Activated T-cell treated with anti-CD3 and anti-CD28 coated beads for 4 hours (primary cell): ENCODE measurements around the gene CROCC2.

Experiments
- DNase-seq: peaks from one replicate; pipeline ENCODE4 v3.0.0-alpha.2; 2020

Gene CROCC2

DNA sequence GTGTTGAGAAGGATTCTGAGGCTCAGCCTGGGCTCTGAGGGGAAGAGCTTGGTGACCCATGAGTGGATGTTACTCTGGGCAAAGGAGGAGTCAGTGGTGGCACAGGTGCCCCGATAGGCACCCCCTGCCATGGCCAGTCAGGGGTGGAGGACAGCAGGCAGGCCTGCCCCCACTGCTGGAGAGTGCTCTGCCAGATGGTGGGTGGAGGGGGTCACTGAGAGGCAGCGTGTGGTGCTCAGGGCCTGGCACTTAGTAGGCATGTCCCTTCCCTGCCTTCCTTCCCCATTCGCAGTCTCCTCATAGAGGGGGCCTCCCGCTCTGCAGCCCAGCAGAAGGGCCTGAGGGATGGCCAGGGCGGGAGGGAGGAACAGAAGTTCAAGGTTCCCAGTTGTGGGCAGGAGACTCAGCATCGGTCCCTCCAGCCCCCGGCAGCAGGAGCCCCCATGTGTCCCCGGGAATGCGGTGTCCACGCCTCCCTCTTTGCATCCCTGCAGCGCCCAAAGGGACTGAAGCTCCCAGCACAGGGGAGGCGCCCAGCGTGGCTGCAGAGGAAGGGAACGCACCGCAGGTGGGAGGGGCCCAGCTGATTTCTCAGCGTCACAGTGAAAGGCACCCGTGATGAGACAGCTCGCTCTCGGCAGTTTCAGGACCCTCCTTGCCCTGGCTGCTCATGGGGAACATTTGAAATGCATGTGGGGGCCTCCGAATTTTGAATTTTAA lies 86.6 kb downstream of the CROCC2 start:
- DNase-seq = no peak

DNA sequence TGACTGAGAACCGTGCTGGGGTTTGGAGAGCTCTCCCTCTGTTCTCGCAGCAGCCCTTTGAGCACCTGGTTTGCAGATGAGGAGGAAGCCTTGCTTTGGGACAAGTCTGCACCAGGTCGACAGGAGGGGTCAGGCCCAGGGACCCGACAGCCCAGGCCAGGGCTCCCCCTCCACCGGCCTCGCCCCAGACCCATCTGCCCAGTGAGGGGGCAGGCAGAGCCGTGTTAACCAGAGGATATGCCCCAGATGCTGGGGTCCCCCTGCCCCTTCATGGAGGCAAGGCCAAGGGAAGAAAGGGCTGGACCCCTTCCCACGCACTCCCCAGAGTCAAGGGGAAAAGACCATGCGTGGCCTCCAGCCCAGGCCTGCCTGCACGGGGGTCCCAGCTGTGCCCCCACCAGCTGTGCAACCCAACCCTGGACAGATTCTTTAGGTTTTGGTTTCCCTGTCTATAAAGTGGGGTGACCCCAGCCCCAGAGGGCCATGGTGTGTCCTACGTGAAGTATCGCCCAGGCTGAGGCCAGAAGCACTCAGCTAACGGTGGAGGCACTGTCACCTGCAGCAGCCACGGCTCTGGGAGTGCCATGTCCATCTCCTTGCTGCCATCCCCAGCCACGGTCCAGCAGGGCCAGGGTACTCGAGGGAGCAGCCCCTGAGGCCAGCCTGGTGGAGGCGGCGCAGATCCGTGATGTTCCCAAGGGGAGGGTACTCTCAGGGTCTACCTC lies 87.5 kb downstream of the CROCC2 start:
- no peak for DNase-seq

DNA sequence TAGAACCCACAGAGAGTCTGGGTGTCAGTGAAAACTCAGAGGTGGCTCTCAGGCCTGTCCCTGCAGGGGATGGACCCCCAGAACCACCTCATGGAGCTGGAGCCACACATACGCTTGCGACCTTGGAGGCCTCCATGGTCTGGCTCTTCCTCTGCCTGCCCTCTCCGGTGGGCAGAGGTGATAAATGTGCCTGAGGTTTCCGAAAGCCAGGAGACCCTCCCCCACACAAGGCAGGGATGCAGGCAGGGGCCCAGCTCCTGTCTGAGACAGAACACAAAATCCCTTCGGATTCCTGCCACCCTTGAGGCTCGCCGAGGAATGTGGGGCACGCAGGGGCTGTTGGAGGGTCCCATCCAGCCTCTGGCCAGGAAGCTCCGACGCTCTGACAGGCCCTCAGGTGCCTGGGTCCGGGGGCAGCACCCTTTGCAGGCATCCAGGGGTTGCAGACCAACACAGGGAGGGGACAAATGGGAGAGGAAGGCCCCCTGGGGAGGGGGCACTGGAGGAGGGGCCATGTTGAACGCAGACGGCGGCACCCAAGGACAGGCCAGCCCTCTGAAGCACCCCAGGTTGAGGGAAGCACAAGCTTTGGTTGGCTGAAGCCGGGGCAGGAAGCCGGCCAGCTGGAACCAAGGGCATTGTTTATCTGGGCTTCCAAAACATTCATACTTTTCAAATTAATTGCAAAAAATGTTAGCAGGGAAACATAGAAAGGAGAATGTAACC lies 88.2 kb downstream of the CROCC2 start:
- no peak for DNase-seq

DNA sequence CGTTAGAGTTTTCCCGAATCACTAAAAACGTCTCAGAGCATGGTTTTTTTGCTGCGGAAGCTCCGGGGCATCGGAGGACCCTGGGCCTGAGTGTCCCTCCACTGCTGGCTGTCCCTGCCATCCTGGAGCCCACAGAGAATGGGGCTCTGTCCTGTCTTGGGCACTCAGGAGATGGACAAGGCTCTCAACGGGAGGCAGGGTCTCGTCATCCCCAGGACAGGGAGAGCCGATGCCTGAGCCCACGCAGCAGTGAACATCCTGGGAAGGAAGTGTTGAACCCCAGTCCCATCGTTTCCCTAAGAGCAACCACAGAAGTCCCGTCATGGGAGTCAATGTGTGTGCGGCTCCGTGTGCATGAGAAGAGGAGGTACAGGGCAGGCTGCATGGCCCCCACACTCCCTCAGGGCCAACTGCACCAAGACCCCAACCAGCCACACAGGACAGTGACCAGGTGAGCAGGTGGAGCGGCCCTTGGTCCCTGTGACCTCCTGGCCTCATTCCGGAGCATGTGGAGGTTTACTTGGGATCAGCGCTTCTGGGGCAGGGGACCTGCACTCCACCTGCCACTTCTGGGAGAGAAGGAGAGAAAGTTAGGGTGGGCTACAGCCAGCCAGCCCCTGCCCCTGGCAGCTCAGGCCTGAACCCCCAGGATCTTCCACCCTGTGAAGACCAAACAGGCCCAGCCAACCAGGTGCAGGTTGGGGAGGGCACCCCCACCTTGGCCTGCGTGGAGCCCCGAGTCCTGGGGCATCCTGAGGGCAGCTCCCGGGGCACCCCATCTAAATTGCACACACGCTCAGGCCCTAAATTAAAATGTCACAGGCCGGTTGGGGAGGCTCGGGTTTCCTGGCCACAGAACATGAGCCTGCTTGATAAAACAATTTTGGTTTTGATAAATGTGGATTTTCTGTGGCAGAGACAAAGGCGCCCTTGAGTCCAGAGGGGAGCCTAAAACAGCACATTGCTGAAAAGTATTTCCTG lies 89.2 kb downstream of the CROCC2 start:
- DNase-seq = no peak

DNA sequence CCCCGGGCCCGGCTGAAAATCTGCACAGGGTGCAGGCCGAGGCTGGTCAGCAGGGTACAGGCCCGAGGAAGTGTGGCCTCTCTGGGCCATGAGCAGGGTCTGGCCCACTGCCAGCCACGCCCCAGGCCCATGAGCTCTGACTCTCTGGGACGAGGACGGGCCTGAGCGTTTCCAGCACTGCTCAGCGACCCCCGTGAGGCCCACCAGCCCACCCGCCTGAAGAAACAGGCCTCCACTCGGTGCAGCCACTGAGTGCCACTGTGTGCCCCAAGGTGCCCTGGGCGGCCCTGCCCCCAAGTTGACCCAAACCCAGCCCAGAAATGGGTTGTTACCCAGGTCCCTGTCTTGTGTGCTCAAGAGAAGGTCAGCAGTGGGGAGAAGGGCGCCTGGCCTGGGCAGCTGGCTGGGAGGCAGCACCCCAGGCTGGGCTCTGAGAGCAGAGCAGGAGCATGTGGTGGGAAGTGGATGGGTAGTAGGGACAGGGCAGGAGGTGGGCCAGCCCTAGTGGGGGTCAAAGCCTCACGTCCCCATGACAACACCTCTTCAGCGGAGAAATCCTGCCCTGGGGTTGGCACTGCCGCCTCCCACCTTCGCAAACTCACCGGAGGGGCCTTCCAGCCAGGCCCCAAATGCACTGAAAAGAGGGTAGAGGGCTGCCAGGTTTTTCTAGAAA lies 90.2 kb downstream of the CROCC2 start:
- DNase-seq = no peak

DNA sequence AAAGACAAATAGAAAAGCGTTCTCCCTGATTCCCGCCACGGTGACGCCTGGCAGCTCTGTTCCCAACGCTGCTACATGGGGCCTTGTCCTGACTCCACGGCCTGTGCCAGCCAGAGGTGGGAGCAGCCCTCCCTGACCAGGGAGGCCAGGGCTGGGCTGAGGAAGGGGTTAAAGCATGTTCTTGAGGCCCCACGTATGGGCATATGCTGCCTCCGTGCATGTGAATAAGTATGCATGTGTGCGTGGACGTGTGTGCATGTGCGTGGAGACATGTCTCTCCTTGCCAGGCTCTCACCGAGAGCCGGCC lies 90.7 kb downstream of the CROCC2 start:
- no peak for DNase-seq

DNA sequence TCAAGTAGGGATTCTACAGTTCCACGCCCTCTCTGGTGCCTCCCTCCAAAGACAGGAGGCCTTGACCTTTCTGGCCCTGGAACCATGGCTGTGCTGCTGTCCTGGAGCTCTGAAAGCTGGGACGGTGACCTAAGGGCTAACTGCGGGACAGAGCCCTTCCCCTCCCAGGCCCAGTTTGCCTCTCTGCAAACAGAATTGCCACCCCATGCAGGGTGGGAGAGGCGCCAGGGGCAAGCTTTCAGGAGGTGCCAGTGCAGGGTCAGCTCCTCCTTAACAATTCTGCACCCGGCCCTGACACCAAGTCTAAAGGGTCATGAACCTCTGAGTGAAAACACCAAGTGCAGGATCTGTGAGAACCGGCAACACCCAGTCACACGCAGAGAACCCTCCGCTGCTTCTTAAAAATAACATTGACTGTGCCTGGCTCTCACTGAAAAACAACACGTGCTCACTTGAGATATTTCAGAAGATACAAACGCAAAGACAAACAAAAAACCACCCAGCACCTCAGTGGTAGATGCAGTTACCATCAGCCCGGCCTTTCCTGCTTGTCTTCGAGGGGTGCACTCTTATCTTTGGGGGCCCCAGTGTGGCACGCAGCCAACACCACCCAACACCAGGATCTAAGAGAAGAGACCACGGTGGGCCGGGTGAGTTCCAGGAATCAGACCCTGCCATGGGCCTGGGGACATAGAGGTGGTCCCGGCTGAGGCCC lies 91.2 kb downstream of the CROCC2 start:
- no peak for DNase-seq

DNA sequence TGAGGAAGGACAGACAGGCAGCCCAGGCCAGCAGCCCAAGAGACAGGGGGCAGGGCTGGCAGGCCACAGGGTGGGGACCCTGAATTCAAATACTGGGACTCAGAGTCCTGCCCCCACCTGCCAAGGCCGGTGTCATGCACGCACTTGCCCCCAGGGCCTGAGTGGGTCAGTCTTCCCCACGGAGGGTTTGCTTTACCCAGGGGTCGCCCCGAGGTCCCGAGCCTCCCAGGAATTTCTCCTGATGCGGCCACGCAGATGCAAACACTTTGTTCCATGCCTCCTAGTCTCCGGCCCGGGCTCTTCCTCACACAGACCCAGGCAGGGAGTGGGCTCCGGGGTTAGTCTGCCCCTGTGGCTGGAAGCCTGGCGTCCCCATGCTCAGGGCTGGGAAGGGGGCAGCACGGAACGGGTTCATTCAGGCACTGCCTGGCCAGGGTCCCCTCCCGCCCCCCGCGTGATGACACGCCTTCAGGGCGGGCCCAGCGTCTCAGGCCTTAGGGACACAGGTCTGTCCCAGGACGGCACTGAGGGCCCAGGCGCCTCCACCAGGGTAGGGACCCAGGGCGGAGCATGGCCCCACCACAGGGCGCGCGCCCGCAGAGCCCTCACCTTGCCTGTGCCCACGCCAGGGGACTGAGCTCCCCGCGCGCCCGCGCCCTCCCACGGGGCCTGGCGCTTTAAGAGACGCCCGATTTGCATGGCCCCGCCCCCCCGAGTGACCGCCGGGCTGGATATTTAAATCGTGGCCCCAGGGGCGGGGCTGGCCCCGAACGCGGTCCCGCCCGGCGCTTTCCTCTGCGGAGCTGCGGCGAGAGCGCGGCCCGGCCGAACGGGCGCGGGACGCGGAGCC lies 91.9 kb downstream of the CROCC2 start, which contains the start of gene SNED1:
Gene SNED1 (plus strand): TSS at position 763 of the 850 bp plus-strand sequence. CDS start 220 bp downstream, outside the sequence.
- peak; percentile 19 for DNase-seq

DNA sequence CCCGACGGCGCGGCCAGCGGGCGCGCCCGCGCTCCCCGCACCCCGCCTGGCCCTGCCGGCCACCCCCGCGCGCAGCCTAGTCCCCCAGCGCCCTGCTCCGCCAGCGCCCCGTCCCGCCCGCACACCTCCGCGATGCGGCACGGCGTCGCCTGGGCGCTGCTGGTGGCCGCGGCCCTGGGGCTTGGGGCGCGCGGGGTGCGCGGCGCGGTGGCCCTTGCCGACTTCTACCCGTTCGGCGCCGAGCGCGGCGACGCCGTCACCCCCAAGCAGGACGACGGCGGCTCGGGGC lies 92.5 kb downstream of the CROCC2 start:
- no peak for DNase-seq

DNA sequence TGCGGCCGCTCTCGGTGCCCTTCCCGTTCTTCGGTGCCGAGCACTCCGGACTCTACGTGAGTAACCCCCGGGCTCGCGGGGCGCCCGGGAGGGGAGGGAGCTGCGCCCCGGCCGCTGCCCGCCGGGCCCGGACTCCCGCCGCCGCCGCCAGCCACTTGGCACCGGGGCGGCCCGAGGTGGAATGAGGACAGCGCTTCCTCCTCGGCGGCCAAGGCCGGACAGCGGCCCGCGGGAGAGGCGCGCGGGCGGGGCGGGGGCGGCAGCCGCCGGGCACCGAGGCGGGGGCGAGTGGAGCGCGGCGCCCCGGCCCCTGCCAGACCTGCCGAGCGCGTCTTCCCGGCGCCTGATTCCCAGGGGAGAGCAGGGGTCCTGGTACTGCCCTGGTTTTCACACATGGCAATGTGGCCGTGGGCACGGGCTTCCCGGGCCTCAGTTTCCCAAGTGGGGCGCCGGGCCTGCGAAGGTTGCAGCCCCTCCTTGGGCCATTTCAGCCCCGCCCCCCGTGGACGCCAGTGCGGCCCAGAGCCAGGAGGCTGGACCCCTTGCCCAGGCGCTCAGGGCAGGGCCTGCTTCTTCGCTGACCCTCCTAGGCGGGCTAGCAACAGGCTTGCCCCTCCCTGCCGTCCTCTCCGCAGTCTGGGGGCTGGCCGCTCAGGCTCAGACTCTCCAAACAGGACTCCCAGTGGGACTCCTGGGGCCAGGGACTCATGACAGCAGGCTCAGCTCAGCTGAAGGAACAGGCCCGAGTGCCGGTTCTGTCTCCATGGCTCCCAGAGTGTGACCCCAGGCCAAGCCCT lies 93.1 kb downstream of the CROCC2 start:
- no peak for DNase-seq

DNA sequence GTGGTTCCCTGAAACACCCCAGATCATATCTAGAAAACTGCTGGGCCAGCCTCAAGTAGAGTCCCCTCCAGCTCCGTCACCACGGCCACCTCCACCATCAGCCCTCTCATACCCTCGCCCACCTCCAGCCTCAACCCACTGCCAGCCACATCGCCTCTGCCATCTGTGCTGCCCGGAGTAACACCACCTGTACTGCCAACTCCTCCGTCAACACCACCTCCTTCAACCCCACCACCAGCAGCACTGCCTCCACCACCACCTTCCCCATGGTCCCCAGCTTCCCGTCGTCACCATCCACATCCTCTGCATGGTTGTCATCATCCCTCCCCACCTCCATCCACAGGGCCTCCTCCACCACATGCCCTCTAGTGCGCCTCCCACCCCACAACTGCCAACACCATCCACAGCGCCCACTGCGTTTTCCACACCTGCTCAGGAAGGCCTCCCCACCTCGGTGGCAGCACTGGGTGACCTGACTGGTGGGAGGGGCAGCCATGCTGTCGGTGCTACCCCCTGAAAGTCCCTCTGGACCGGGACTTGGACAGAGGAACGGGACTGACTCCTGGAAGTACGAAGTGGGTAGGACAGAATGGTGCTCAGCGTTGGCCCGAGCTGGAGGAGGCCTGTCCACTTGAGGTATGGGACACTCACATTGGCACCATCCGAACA lies 93.9 kb downstream of the CROCC2 start:
- DNase-seq = no peak

DNA sequence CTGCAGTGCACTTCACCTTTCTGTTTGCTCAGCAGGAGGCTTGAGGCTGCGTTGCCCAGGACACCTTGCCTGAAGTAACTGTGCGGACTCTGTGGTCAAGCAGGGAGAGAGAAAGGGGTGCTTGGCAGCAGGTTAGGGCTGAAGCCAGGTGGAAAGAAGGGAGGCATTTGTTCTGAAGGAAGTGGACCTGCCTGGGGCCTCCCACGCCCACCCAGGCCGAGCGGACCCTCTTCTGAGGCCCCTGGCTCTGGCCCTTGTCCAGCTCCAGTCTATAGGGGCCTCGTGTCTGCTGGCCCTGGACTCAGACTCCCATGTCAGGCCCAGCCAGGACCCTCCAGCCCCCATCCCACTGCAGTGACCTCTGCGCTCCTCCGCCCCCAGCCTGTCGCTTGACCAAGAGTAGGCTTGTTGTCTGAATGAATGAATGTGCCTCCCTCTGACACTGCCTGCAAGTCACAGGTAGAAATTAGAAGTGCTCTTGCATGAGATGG lies 94.7 kb downstream of the CROCC2 start:
- no peak for DNase-seq

DNA sequence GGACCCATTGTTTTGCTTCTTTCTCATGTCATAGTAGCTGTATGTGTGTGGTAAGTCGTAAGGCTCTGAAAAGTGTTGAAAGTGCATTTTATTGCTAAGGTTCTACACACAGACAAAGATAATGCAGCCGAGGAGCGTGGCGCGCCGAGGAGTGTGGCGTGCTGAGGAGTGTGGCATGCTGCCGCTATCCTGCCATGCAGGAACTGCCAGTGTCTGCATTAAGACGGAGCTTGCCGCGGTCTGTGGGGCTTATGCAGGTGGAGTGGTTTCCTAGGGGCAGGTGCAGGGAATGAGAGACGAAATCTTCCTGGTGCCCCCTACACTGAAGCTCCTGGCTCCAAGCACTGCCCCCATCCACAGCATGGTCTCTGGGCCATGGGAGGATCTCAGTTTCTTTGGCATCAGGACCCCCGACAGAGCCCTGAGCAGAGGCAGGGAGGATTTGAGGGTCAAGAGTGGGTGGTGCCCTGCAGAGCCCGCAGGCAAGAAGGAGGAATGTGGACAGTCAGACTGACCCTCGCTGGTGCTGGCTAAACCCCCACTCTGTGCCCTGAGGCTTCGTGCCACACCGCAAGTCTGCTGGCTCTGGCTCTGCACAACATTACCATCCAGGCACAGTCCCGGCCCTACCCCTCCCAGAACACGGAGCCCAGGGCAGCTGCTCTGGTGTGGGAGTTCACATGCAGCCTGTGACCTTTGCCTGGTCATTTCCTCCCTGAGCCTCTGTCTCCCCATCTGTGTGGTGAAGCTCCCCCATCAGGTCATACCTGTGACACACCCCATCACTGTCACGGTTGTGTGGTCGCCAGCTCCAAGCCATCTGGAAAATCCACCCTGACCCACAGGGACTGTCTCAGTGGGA lies 95.5 kb downstream of the CROCC2 start:
- no peak for DNase-seq

DNA sequence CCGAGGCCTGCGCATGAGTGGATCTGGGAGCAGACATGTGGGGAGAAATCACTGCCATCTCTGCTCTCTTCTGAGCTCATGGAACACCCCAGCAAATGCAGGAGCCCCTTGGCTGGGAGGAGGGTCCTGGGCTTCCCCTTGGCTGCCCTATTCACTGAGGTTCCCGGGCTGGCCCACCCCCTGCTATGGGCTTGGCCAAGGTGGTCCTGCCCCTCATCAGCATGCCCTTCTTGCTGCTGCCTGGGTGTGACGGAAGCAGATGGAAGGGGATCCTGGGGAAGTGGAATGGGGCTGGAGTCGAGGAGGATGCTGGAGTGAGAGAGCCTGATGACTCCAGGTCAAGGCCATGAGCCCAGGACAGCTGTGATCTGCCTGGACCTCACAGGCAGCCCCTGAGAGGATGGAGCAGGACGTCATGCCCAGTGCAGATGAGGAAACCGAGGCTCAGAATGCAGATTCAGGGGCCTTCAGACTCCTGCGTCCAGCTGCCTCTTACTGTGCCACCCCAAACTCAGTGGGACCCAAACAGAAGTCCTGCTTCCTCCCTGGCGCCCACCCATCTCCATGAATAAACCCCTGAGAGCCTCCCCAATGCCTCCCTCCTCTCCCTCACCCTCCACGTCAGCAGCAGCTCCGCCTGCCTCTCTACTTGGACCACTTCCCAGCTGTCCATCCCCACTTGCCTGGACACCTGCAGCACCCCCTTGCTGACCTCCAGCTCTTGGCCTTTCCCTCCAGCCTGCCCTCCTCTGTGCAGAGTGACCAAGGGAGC lies 96.3 kb downstream of the CROCC2 start:
- no peak for DNase-seq

DNA sequence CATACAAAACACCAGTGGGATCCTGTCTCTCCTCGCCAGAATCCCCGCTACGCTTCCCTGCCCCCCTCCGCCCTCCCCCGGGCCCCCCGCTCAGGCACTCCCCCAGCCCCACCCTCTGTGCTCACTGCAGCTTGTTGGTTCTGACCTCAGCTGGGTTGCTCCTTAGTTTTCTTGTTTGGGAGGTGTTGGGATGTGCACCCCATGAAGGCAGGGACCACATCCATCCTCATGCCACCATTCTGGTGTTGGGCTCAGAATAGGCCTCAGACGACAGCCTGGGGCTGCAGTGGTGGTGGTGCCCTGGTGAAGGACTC lies 96.9 kb downstream of the CROCC2 start:
- DNase-seq = no peak

DNA sequence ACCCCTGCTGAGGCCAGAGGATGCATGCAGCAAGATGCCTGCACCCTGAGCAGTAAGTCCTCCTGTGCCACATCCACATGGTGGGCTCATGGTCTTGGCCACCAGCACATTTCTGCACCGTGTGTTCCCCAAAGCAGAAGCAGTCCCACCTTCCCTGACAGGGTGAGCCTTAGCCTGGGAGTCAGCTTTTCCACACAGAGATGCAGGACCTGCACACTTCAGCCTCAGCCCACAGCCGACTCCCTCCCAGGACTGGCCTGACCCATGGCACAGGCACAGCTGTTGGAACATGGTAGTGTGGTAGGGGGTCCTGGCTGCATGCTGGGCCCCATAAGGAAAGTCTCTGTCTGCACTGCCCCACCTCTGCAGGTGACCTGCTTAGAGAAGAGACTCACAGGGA lies 97.2 kb downstream of the CROCC2 start:
- DNase-seq = no peak

DNA sequence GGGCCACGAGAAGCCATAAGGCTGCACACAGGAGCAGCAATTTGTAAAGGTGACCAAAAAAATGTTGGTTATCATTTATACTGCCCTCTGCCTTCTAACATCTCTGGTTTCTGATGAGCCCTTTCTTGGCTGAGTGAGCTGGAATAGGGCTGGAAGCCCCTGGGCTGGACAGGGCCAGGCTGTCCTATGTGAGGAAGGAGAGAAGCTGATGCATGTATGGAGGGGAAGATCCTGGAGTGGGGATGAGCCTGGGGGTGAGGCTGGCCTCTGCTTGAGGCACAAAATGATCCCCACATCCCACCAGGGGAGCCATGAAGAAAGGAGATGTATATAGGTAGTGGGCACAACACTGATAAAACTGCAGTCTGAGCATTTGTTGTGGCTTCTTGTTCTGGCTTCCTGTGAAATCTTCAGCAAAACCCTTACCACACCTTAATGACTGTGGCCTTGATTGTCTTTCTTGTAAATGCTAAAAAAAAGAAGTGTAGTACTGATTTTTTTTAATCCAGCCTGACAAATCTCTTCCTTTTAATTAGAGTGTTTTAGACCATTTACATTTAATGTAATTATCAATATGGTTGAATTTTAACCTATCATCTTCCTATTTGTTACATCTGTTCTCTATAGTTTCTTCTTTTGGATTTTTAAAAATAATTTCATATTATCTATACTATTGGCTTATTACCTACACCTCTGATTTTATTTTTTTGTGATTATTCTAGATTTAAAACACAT lies 97.9 kb downstream of the CROCC2 start:
- no peak for DNase-seq
